HG03039 (cell line): ENCODE results near the gene GTPBP3.

ENCODE experiments used
- ATAC-seq: cut with Tn5 transposase; IDR thresholded peaks from one replicate; pipeline ENCODE4 v1.9.1; 2021; ENCODE audit warnings: mild to moderate bottlenecking, moderate library complexity; ENCODE audit not compliant: unreplicated experiment

Gene GTPBP3

DNA sequence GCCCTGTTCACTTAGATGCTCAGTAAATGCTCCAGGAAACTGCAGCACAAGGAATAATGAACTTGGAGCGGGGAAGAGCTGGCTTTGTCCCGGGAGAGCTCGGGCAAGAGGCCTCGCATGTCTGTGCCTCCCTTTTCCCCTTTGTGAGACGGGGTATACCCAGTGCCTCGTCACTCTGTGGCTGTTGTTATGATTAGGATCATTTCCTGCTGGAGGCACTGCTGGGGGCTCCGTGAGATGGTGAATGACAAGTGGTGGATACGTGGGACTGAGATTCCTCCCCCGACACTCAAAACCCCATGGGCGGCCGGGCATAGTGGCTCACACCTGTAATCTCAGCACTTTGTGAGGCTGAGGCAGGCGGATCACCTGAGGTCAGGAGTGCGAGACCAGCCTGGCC is 40.9 kb downstream of the GTPBP3 start:
- ATAC-seq = no peak

DNA sequence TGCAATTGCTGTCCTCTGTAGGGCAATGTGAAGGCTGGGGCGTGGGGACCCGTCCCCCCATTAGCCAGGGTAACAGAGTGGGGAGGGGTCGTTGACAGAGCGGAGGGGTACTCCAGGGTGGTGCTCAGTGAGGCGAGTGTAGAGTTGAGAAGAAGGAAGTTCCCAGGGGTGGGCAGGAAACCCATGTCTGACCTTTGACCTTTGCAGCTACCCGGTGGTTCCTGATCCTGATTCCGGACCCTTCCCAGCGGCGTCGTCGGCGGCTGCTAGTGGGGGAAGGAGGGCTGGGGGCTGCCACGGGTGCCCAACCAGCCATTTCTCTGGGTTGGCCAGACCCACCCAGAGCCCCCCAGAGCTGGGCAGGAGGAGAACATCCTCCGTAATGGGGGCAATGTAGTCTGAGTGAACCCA is 41.9 kb downstream of the GTPBP3 start:
- no peak for ATAC-seq

DNA sequence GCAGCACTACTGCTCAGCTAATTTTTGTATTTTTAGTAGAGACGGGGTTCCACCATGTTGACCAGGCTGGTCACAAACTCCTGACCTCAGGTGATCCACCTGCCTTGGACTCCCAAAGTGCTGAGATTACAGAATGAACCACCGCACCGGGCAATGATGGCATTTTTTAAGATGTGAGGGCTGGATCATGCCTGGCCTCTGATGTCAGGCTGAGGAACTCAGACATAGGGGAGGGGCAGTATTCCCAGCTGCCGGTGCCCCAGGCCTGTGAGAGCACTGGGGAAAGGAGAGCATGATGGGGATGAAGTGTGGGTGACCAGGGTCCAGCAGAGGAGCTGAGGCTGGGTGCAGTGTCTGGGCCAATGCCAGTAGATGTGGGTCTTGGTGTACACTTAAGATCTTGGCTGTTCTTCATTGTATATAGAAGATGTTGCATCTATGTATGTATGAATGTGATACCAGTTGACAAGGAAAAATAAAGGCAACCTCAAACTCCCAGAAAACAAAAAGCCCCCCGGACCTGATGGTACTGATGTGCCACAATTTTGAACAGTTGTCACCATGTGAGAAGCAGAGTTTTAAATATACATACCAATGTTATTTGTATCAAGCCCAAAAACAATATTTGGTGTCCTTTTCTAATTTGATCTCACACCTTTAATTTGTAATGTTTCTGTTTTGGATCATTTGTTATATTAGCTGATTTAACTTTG is 43.2 kb downstream of the GTPBP3 start:
- ATAC-seq = no peak

DNA sequence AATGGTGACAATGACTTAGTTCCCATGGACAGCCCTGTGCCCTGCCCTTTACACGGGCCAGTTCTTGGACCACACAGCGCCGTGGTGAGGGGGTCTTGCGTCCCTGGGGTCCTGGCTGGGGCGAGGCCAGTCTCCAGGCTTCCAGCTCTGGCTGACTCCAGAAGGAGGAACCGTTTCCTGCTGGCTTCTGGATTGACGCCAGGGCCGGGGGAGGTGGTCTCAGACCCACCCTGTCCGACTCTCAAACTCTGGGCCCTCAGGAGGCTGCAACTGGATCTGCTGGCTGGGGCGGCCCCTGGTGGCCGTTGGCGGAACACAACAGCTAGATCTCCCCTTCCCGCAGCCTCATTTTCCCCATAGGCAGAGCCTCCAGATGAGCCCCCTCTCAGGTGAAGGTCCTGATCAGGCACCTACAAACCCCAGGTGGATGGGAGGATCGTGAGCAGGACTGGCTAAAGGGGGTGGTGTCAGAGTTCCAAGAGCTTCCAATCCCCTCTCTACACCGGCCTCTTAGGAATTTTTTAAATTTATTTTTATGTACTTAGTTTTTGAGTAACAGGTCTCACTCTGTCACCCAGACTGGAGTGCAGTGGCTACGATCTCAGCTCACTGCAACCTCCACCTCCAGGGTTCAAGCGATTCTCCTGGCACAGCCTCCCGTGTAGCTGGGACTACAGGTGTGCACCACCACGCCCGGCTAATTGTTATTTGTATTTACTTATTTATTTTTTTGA is 48.7 kb downstream of the GTPBP3 start:
- no peak for ATAC-seq

DNA sequence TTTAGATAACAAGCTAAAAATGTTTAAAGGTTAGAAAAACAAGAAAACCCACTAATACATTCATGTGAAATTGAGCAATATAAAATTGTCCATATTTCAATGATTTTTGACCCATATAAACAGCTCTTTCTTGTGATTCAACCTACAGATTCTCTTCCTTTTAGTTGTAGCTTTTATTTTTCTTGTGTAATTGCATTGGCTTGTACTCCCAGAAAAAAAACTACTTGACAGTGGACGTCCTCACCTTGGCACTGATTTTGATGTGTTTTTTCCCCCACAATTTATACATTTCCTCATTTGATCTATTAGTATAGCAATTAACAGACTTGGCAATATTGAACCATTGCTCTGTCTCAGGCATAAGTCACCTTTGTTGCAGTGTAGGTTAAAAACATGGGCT is 51.9 kb downstream of the GTPBP3 start:
- no peak for ATAC-seq

DNA sequence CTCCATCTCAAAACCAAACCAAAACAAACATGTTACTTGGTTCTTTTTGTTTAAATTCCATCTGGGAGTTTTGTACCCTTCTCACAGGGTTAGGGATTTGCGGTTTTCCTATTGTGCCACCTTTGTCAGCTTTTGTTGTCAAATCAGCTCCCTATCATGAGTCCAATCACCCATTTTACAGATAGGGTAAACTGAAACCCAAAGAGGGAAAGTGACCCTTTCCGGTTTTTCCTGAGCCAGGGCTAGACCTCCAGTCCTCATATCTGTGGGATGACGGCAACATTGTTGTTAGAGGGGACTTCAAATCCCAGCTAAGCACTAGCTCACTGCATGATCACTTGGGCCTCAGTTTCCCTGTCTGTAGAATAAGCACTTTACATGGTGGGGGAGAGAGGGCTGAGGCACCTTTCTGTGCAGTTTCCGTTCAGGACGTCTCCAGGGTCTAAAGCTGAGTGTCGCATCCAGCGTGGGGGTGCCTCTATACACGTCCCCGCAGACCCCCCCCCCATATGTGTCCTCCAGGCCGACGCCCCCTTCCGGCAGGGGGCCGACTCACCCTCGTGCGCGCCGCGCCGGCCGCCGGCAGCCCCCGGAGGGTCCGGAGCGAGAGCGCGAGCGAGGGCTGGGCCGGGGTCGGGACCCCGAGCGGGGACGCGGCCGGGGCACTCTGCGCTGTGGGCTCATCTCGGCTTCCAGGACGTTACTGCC is 52.8 kb downstream of the GTPBP3 start:
- no peak for ATAC-seq

DNA sequence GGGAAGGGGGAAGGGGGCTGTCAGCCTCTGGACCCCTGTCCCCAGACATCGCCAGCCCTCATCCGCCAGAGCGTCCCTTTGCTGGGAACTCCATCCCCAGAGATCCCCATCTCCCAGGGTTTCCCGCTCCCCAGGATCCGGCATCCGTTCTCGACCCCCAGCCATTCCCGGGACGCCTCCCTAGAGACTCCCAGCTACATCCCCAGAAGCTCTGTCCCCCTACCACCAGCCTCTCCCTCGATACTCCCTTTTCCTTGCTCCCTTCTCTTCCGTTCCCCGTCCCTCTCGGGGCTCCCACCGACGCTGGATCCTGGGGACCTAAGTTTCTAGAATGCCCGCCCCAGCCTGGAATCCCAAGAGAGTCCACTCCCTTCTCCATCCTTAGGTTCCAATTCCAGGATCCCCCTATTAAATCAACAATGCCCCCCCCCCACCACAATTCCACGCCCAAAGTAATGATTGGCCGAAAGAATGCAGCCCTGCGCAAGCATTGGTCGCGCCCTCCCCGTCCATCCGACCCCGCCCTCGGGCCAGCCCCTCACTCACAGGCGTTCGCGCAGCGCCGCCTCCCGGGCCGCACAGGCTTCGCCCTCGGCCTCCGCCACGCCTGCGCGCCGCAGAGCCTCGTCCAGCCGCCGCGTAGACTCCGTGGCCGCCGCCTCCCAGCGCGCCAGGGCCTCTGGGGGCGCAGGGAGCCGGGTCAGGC is 53.5 kb downstream of the GTPBP3 start:
- ATAC-seq = peak; percentile 78

DNA sequence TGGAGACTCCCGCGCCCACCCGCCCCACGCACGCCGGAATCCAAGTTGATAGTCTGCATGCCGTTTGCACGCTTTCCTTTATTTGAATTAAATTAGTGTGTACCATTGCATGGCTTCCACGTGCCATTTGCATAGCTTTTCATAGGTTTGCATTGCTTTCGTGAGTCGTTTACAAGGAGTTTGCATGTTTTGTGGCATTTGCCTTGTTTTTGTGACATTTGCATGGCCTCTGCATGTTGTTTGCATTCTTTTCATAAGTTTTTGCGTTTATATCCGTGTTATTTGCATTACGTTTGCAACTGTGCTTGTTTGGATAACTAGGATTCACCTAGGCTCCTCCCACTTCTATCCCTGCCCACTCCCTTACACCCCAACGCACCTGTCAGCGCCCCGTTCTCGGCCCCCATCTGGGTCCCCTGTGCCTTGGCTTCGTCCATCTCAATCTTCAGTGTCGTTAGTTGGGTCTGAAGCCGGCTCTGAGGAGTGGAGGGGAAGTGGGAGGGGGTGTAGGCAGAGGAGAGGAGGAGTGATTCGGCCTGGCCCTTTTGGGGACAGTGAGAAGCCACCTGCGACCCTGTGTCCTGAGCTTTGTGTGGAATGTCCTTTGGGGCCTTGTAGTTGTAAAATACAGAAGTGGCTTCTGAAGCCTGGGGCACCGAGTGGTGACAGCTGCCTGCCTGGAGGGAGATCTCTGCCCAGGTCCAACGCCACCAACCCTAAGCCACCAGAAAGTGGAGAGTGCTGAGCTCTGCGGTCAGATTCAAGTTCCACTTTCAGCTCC is 54.2 kb downstream of the GTPBP3 start:
- no peak for ATAC-seq
